Activated T-cell treated with anti-CD3 and anti-CD28 coated beads, Interleukin-2, amount 50 U/mL, for 4 hours (primary cell): ENCODE measurements around the gene STUM. TPM values are rescaled to one million over a fixed set of nuclear protein-coding genes. Genes with fewer than 3 reads are reported as not detected.
"Not testable (repeated sequence)": the region's sequence is repeated elsewhere in the genome, so short reads cannot be mapped to it uniquely, and the experiment has no call there.

ENCODE experiments used
- ATAC-seq, 2 donors: fragments of 200-7000 bp; cut with Tn5 transposase; one replicate each; pipeline ENCODE4 v1.10.0; 2021
- DNase-seq: peaks from one replicate; pipeline ENCODE4 v3.0.0-alpha.2; 2020
- H3K27me3 Mint-ChIP-seq: one replicate; pipeline ENCODE4 v1.8.0; 2021; ENCODE audit warnings: low read depth, mixed read lengths
- H3K36me3 Mint-ChIP-seq: one replicate; pipeline ENCODE4 v1.8.0; 2022; ENCODE audit warnings: mixed read lengths; ENCODE audit not compliant: insufficient read depth
- H3K4me1 Mint-ChIP-seq: one replicate; pipeline ENCODE4 v1.8.0; 2021; ENCODE audit warnings: low read depth, mixed read lengths
- H3K4me3 Mint-ChIP-seq: one replicate; pipeline ENCODE4 v1.8.0; 2021; ENCODE audit warnings: mild to moderate bottlenecking, moderate library complexity, mixed read lengths
- H3K9me3 Mint-ChIP-seq: one replicate; pipeline ENCODE4 v1.8.0; 2021; ENCODE audit warnings: mixed read lengths
- total RNA-seq, 3 donors: library from RNA; stranded (reverse); gene quantifications; one replicate each; pipeline ENCODE4 v1.2.1, GENCODE V29; 2021

Gene STUM
- total RNA-seq, 3 donors from 2014 or later: not detected

- not testable (repeated sequence) for DNase-seq, H3K4me1 Mint-ChIP-seq, H3K9me3 Mint-ChIP-seq, H3K4me3 Mint-ChIP-seq, H3K36me3 Mint-ChIP-seq, H3K27me3 Mint-ChIP-seq, ATAC-seq
Observed at GRCh38 chr1:226617719-226618118, 69.2 kb downstream of the STUM start.

- no peak overlapping the region for H3K4me3 Mint-ChIP-seq
- H3K36me3 Mint-ChIP-seq: no peaks in the 10 kb centered on the region
- no peaks in the 10 kb centered on the region for H3K4me1 Mint-ChIP-seq
- DNase-seq (no peak), ATAC-seq (no peak)
- H3K9me3 Mint-ChIP-seq: no peaks in the 10 kb centered on the region
- no peaks in the 10 kb centered on the region for H3K27me3 Mint-ChIP-seq
Observed at GRCh38 chr1:226618380-226618779, 69.8 kb downstream of the STUM start.

- Mint-ChIP-seq H3K9me3 (no peaks in the 10 kb centered on the region), H3K36me3 (no peaks in the 10 kb centered on the region), H3K4me3 (no peak overlapping the region), H3K4me1 (no peaks in the 10 kb centered on the region), H3K27me3 (no peaks in the 10 kb centered on the region)
- ATAC-seq (no peak), DNase-seq (no peak)
Observed at GRCh38 chr1:226619031-226619430, 70.5 kb downstream of the STUM start.

GRCh38 chr1:226622012-226622411 lies 73.4 kb downstream of the STUM start:
- peaks cover 2% of the 10 kb centered on the region for H3K36me3 Mint-ChIP-seq
- ATAC-seq (no peak), DNase-seq (no peak)
- H3K4me1 Mint-ChIP-seq: peaks cover 13% of the 10 kb centered on the region
- no peak overlapping the region for H3K4me3 Mint-ChIP-seq
- H3K27me3 Mint-ChIP-seq: no peaks in the 10 kb centered on the region
- H3K9me3 Mint-ChIP-seq: no peaks in the 10 kb centered on the region

- Mint-ChIP-seq H3K27me3 (no peaks in the 10 kb centered on the region), H3K4me1 (peaks cover 27% of the 10 kb centered on the region), H3K9me3 (no peaks in the 10 kb centered on the region), H3K4me3 (no peak overlapping the region), H3K36me3 (peaks cover 2% of the 10 kb centered on the region)
- DNase-seq: no peak
- no peak for ATAC-seq
Observed at GRCh38 chr1:226624526-226624925, 76.0 kb downstream of the STUM start.

GRCh38 chr1:226625326-226625725 lies 76.8 kb downstream of the STUM start:
- no peak for ATAC-seq
- Mint-ChIP-seq H3K27me3 (no peaks in the 10 kb centered on the region), H3K4me1 (peaks cover 27% of the 10 kb centered on the region), H3K36me3 (peaks cover 2% of the 10 kb centered on the region), H3K4me3 (no peak overlapping the region), H3K9me3 (no peaks in the 10 kb centered on the region)
- DNase-seq: no peak

- DNase-seq (no peak), ATAC-seq (peak; percentile 29 to 38)
- Mint-ChIP-seq H3K36me3 (peaks cover 2% of the 10 kb centered on the region), H3K4me1 (peaks cover 27% of the 10 kb centered on the region), H3K9me3 (no peaks in the 10 kb centered on the region), H3K4me3 (peak overlapping the region; percentile 48), H3K27me3 (no peaks in the 10 kb centered on the region)
Observed at GRCh38 chr1:226625832-226626576, 77.4 kb downstream of the STUM start.

- Mint-ChIP-seq H3K9me3 (no peaks in the 10 kb centered on the region), H3K4me1 (peaks cover 28% of the 10 kb centered on the region), H3K4me3 (peak overlapping the region; percentile 48), H3K36me3 (peaks cover 4% of the 10 kb centered on the region), H3K27me3 (no peaks in the 10 kb centered on the region)
- ATAC-seq (peak; percentile 78 to 80), DNase-seq (peak; percentile 81)
Observed at GRCh38 chr1:226626577-226626956, 78.0 kb downstream of the STUM start.

- H3K4me1 Mint-ChIP-seq: peaks cover 32% of the 10 kb centered on the region
- H3K9me3 Mint-ChIP-seq: no peaks in the 10 kb centered on the region
- peaks cover 7% of the 10 kb centered on the region for H3K36me3 Mint-ChIP-seq
- ATAC-seq (peak; percentile 9 to 27), DNase-seq (no peak)
- H3K27me3 Mint-ChIP-seq: no peaks in the 10 kb centered on the region
- no peak overlapping the region for H3K4me3 Mint-ChIP-seq
Observed at GRCh38 chr1:226627050-226627755, 78.6 kb downstream of the STUM start.

- Mint-ChIP-seq H3K4me1 (peaks cover 41% of the 10 kb centered on the region), H3K4me3 (no peak overlapping the region), H3K27me3 (no peaks in the 10 kb centered on the region), H3K9me3 (no peaks in the 10 kb centered on the region), H3K36me3 (peaks cover 9% of the 10 kb centered on the region)
- ATAC-seq (peak in 1 of 2 donors; percentile 54), DNase-seq (peak; percentile 40)
Observed at GRCh38 chr1:226627924-226628611, 79.5 kb downstream of the STUM start.

GRCh38 chr1:226628612-226629155 lies 80.1 kb downstream of the STUM start:
- DNase-seq: no peak
- no peak overlapping the region for H3K4me3 Mint-ChIP-seq
- peaks cover 47% of the 10 kb centered on the region for H3K4me1 Mint-ChIP-seq
- H3K27me3 Mint-ChIP-seq: no peaks in the 10 kb centered on the region
- H3K36me3 Mint-ChIP-seq: peaks cover 9% of the 10 kb centered on the region
- ATAC-seq: no peak
- no peaks in the 10 kb centered on the region for H3K9me3 Mint-ChIP-seq

GRCh38 chr1:226629210-226629895 lies 80.8 kb downstream of the STUM start:
- H3K27me3 Mint-ChIP-seq: no peaks in the 10 kb centered on the region
- H3K36me3 Mint-ChIP-seq: peaks cover 11% of the 10 kb centered on the region
- DNase-seq (no peak), ATAC-seq (no peak)
- no peak overlapping the region for H3K4me3 Mint-ChIP-seq
- H3K4me1 Mint-ChIP-seq: peaks cover 52% of the 10 kb centered on the region
- no peaks in the 10 kb centered on the region for H3K9me3 Mint-ChIP-seq

- Mint-ChIP-seq H3K36me3 (peaks cover 12% of the 10 kb centered on the region), H3K27me3 (no peaks in the 10 kb centered on the region), H3K4me1 (peaks cover 57% of the 10 kb centered on the region), H3K4me3 (no peak overlapping the region), H3K9me3 (no peaks in the 10 kb centered on the region)
- DNase-seq (no peak), ATAC-seq (no peak)
Observed at GRCh38 chr1:226629896-226630550, 81.5 kb downstream of the STUM start.
